ENCODE results near the gene LRFN4. TPM values are rescaled to one million over a fixed set of nuclear protein-coding genes. Genes with fewer than 3 reads are reported as not detected.

LRFN4 gene
- polyA plus RNA-seq, 3 donors: 1.0 to 7.7 (median 1.7) TPM

DNA sequence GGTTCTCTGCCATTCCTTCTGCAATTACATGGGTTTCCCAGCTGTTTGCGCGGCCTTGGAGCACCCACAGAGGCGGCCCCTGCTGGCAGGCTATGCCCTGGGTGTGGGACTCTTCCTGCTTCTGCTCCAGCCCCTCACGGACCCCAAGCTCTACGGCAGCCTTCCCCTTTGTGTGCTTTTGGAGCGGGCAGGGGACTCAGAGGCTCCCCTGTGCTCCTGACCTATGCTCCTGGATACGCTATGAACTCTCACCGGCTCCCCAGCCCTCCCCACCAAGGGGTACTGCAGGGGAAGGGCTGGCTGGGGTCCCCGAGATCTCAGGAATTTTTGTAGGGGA is 11.0 kb upstream of the LRFN4 start:
- 96% methylated on average over 3 of the region's 9 CpGs for WGBS (ENCODE audit: insufficient coverage)
- Mint-ChIP-seq H3K36me3 (peaks cover 21 to 40% of the 10 kb centered on the region in 2 donors), H3K27ac (no peak overlapping the region), H3K4me3 (no peak overlapping the region), H3K9me3 (no peaks in the 10 kb centered on the region), H3K4me1 (peaks cover 28% of the 10 kb centered on the region), H3K27me3 (ENCODE audit: low read depth in 3 of 3) (no peaks in the 10 kb centered on the region)
- no peak overlapping the region for H3K9ac ChIP-seq (ENCODE audit: insufficient read depth, low read length, poor library complexity, severe bottlenecking)
- TF ChIP-seq, protein P1, sequence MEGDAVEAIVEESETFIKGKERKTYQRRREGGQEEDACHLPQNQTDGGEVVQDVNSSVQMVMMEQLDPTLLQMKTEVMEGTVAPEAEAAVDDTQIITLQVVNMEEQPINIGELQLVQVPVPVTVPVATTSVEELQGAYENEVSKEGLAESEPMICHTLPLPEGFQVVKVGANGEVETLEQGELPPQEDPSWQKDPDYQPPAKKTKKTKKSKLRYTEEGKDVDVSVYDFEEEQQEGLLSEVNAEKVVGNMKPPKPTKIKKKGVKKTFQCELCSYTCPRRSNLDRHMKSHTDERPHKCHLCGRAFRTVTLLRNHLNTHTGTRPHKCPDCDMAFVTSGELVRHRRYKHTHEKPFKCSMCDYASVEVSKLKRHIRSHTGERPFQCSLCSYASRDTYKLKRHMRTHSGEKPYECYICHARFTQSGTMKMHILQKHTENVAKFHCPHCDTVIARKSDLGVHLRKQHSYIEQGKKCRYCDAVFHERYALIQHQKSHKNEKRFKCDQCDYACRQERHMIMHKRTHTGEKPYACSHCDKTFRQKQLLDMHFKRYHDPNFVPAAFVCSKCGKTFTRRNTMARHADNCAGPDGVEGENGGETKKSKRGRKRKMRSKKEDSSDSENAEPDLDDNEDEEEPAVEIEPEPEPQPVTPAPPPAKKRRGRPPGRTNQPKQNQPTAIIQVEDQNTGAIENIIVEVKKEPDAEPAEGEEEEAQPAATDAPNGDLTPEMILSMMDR (IDR thresholded peaks at IDR 0.05): no peak
- H3K4me3 ChIP-seq (replicated peaks in 1 of 3; ENCODE audit: low read depth in 2 of 3, low read length in 3 of 3): no peak overlapping the region
- no peak overlapping the region for H2AFZ ChIP-seq (ENCODE audit: insufficient read depth, low read depth, low read length, poor library complexity, severe bottlenecking)
- H3K36me3 ChIP-seq (replicated peaks in 1 of 2; ENCODE audit: control insufficient read depth in 1 of 2, insufficient read depth in 2 of 2, low read length in 2 of 2): peaks cover 37 to 42% of the 10 kb centered on the region in 2 donors
- intact Hi-C loops (cut with micrococcal nuclease): loop anchor here (10.0 kb wide), 2 partner anchors 431 to 549 kb away; partner anchors contain the start of gene RAD9A (in 1 of the 2)
- peaks cover 16% of the 10 kb centered on the region for H4K20me1 ChIP-seq (ENCODE audit: insufficient read depth, low read length)
- peaks cover 47% of the 10 kb centered on the region for H3K79me2 ChIP-seq (ENCODE audit: insufficient read depth, low read length)
- no peaks in the 10 kb centered on the region for H3K27me3 ChIP-seq (ENCODE audit: control insufficient read depth in 2 of 2, insufficient read depth in 2 of 2, low read length in 2 of 2)
- H3K9me3 ChIP-seq (replicated peaks in 1 of 2; ENCODE audit: control insufficient read depth in 1 of 2, insufficient read depth in 1 of 2, low read length in 2 of 2): no peaks in the 10 kb centered on the region
- no peak for DNase-seq
- H3K4me2 ChIP-seq (replicated peaks; ENCODE audit: extremely low read depth, low read length, poor library complexity, severe bottlenecking): no peak overlapping the region
- no peak overlapping the region for H3K27ac ChIP-seq (ENCODE audit: low read depth in 1 of 2, low read length in 2 of 2)
- H3K4me1 ChIP-seq (ENCODE audit: control insufficient read depth in 1 of 2, insufficient read depth in 2 of 2, low read length in 2 of 2): peaks cover 23 to 30% of the 10 kb centered on the region in 2 donors

DNA sequence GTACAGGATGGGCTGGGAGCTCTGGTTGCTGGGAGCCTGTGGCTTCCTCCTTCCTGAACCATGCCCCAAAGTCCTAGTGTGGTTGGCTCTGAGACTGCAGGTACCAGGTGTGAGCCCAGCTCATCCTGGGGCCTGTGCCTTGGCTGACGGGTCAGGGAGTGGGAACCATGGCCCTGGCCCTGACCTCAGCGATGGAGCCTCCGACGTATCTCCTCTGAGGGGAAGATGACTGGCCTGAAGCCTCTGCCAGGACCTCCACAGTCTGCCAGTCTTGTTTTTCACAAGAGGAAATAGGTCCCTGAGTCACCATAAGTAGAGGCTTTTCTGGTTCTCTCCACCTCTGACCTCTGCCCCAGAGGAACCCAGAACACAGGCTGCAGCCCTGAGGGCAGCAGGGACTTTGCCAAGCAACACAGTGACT is 10.2 kb upstream of the LRFN4 start:
- no peak for DNase-seq

More for the DNA sequence above, 10.2 kb upstream of the LRFN4 start:
- intact Hi-C loops (cut with micrococcal nuclease): loop anchor here (10.0 kb wide), 2 partner anchors 432 to 548 kb away; partner anchors contain the start of gene RAD9A (in 1 of the 2)
- Mint-ChIP-seq H3K27ac (peak overlapping the region in 2 of 7 donors; percentile 6 to 75), H3K36me3 (peaks cover 21 to 40% of the 10 kb centered on the region in 2 donors), H3K9me3 (no peaks in the 10 kb centered on the region), H3K4me3 (no peak overlapping the region), H3K4me1 (peaks cover 26% of the 10 kb centered on the region), H3K27me3 (ENCODE audit: low read depth in 3 of 3) (no peaks in the 10 kb centered on the region)
- TF ChIP-seq, protein P1 (IDR thresholded peaks at IDR 0.05): no peak
- Histone ChIP-seq H3K27ac (ENCODE audit: low read depth in 1 of 2, low read length in 2 of 2) (no peak overlapping the region), H3K9ac (ENCODE audit: insufficient read depth, low read length, poor library complexity, severe bottlenecking) (no peak overlapping the region), H3K4me3 (replicated peaks in 1 of 3; ENCODE audit: low read depth in 2 of 3, low read length in 3 of 3) (no peak overlapping the region), H3K27me3 (ENCODE audit: control insufficient read depth in 2 of 2, insufficient read depth in 2 of 2, low read length in 2 of 2) (no peaks in the 10 kb centered on the region), H3K4me1 (ENCODE audit: control insufficient read depth in 1 of 2, insufficient read depth in 2 of 2, low read length in 2 of 2) (peaks cover 21 to 27% of the 10 kb centered on the region in 2 donors), H4K20me1 (ENCODE audit: insufficient read depth, low read length) (peaks cover 11% of the 10 kb centered on the region), H2AFZ (ENCODE audit: insufficient read depth, low read depth, low read length, poor library complexity, severe bottlenecking) (no peak overlapping the region), H3K79me2 (ENCODE audit: insufficient read depth, low read length) (peaks cover 39% of the 10 kb centered on the region), H3K9me3 (replicated peaks in 1 of 2; ENCODE audit: control insufficient read depth in 1 of 2, insufficient read depth in 1 of 2, low read length in 2 of 2) (no peaks in the 10 kb centered on the region), H3K4me2 (replicated peaks; ENCODE audit: extremely low read depth, low read length, poor library complexity, severe bottlenecking) (no peak overlapping the region), H3K36me3 (replicated peaks in 1 of 2; ENCODE audit: control insufficient read depth in 1 of 2, insufficient read depth in 2 of 2, low read length in 2 of 2) (peaks cover 37 to 42% of the 10 kb centered on the region in 2 donors)
- 87% methylated on average over 4 of the region's 4 CpGs for WGBS (ENCODE audit: insufficient coverage)
